OCI-LY7 (cell line): ENCODE measurements around the gene OR5A1.

Source experiments
- EZH2phosphoT487 ChIP-seq: fragments of 200-600 bp; sonication (generic); IDR thresholded peaks from 2 replicates; pipeline ENCODE4 v1.6.1; 2018; ENCODE audit warnings: low read depth, borderline replicate concordance, mild to moderate bottlenecking, mixed run types, antibody characterized with exemption, low read length, moderate library complexity, mixed read lengths
- TF ChIP-seq, protein P1 (sequence below): fragments of 200-600 bp; sonication (generic); conservative IDR thresholded peaks from 2 replicates; pipeline ENCODE4 v1.5.1; 2014; ENCODE audit warnings: mild to moderate bottlenecking, antibody characterized with exemption, low read length, moderate library complexity, mixed read lengths

- TF ChIP-seq, protein P1, sequence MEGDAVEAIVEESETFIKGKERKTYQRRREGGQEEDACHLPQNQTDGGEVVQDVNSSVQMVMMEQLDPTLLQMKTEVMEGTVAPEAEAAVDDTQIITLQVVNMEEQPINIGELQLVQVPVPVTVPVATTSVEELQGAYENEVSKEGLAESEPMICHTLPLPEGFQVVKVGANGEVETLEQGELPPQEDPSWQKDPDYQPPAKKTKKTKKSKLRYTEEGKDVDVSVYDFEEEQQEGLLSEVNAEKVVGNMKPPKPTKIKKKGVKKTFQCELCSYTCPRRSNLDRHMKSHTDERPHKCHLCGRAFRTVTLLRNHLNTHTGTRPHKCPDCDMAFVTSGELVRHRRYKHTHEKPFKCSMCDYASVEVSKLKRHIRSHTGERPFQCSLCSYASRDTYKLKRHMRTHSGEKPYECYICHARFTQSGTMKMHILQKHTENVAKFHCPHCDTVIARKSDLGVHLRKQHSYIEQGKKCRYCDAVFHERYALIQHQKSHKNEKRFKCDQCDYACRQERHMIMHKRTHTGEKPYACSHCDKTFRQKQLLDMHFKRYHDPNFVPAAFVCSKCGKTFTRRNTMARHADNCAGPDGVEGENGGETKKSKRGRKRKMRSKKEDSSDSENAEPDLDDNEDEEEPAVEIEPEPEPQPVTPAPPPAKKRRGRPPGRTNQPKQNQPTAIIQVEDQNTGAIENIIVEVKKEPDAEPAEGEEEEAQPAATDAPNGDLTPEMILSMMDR: no peak
- TF ChIP-seq EZH2phosphoT487: no peak
These were observed 42.1 kb upstream of the OR5A1 start for GRCh38 chr11:59394186-59394585.
